Gastroesophageal sphincter (tissue), 3 donors: ENCODE data around the gene MT1E.

Experiments
- CTCF ChIP-seq, 4 experiments: fragments of 200-600 bp in 2 of 4; fragments of 450-650 bp in 2 of 4; sonication (generic) in 1 of 4; IDR thresholded peaks; one replicate each; pipeline ENCODE4 v1.5.1; 2017 to 2019; ENCODE audit warnings: antibody characterized with exemption in 4 of 4, mild to moderate bottlenecking in 2 of 4, moderate library complexity in 2 of 4
- EP300 ChIP-seq: sonication (generic); formaldehyde crosslinking; IDR thresholded peaks from one replicate; pipeline ENCODE4 v1.6.1; 2017; ENCODE audit warnings: antibody characterized with exemption, mild to moderate bottlenecking
- POLR2A ChIP-seq, 2 donors: fragments of 450-650 bp; IDR thresholded peaks; one replicate each; pipeline ENCODE4 v1.6.1; 2017; ENCODE audit warnings: antibody characterized with exemption in 2 of 2, mild to moderate bottlenecking in 2 of 2, moderate library complexity in 1 of 2
- POLR2AphosphoS5 ChIP-seq: sonication (generic); formaldehyde crosslinking; IDR thresholded peaks from one replicate; pipeline ENCODE4 v1.6.1; 2017; ENCODE audit warnings: antibody characterized with exemption

GRCh38 chr16:56649271-56649670, 23.7 kb downstream of the MT1E start:
- TF ChIP-seq CTCF (IDR thresholded peaks at IDR 0.05) = no peak
- TF ChIP-seq POLR2A (IDR thresholded peaks at IDR 0.05) = no peak
- TF ChIP-seq EP300 = no peak
- no peak for TF ChIP-seq POLR2AphosphoS5
